SH-SY5Y (cell line): ENCODE results near the gene VARS2.

Experiments
- GATA2 ChIP-seq: IDR thresholded peaks from 2 replicates; pipeline ENCODE4 v1.6.1; 2011; ENCODE audit warnings: mild to moderate bottlenecking, low read depth, low read length
- GATA3 ChIP-seq: IDR thresholded peaks from 2 replicates; pipeline ENCODE4 v1.6.1; 2011; ENCODE audit warnings: low read depth, mild to moderate bottlenecking, low read length, moderate library complexity

DNA sequence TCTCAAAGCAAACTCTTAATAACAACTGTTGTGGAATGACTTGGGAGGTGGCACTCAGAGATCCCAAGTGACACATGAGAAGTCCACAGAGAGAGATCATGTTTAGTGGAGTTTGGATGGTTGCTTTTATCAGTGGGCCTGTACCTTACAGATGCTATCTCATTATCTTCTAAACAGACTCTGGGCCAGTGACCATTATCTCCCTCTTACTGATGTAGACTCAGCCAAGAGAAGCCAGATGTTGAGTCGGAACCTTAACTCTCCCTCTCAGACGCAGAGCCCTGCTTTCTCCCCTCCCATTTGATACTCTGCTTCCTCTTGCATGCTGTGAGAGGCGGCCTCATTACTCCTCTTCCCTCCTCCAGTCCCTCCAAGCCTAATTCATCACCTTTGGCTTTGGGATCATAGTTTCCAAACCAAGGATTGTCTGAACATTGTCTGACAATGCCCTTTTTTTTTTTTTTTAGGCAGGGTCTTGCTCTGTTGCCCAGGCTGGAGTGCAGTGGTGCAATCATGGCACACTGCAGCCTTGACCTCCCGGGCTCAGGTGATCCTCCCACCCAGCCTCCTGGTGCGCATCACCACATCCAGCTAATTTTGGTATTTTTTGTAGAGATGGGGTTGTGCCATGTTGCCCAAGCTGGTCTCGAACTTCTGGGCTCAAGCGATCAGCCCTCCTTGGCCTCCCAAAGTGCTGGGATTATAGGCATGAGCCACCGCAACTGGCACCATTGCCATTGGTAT is 34.2 kb upstream of the VARS2 start:
- TF ChIP-seq GATA3 (no peak), GATA2 (no peak)
